SK-N-SH treated with all-trans-retinoic acid at 6 μM for 48 hours (cell line): ENCODE data around the gene NRIP1.

ENCODE experiments used
- ATAC-seq: fragments of 200-7000 bp; cut with Tn5 transposase; 3 replicates; pipeline ENCODE4 v1.9.1; 2020; ENCODE audit warnings: mild to moderate bottlenecking, moderate library complexity
- ARNTL ChIP-seq: fragments of 450-650 bp; formaldehyde crosslinking; IDR thresholded peaks from 2 replicates; pipeline ENCODE4 v1.5.0; 2020; ENCODE audit warnings: low read depth, mild to moderate bottlenecking, moderate library complexity, borderline replicate concordance
- CREB5 ChIP-seq: fragments of 250-450 bp; sonication (Bioruptor Pico); IDR thresholded peaks from 2 replicates; pipeline ENCODE4 v1.5.1; 2020; ENCODE audit warnings: low read depth, mild to moderate bottlenecking, moderate library complexity
- CSDC2 ChIP-seq: fragments of 250-450 bp; sonication (Bioruptor Pico); IDR thresholded peaks from 2 replicates; pipeline ENCODE4 v1.5.0; 2020; ENCODE audit warnings: mild to moderate bottlenecking, moderate library complexity
- ESRRG ChIP-seq: fragments of 250-450 bp; sonication (Bioruptor Pico); IDR thresholded peaks from 2 replicates; pipeline ENCODE4 v1.6.1; 2021; ENCODE audit warnings: mild to moderate bottlenecking
- GLIS3 ChIP-seq: fragments of 250-450 bp; sonication (Bioruptor Pico); IDR thresholded peaks from 2 replicates; pipeline ENCODE4 v1.5.0; 2020; ENCODE audit warnings: mild to moderate bottlenecking, moderate library complexity
- ISL1 ChIP-seq: fragments of 250-450 bp; sonication (Bioruptor Pico); IDR thresholded peaks from 2 replicates; pipeline ENCODE4 v2.1.2; 2022; ENCODE audit warnings: mild to moderate bottlenecking, moderate library complexity
- OSR1 ChIP-seq: fragments of 250-450 bp; sonication (Bioruptor Pico); IDR thresholded peaks from 2 replicates; pipeline ENCODE4 v1.8.0; 2022; ENCODE audit warnings: moderate library complexity, mild to moderate bottlenecking, inconsistent platforms
- POU6F1 ChIP-seq: fragments of 250-450 bp; sonication (Bioruptor Pico); IDR thresholded peaks from 2 replicates; pipeline ENCODE4 v1.8.0; 2021; ENCODE audit warnings: low read depth, mild to moderate bottlenecking, moderate library complexity, borderline replicate concordance
- PPARA ChIP-seq: fragments of 250-450 bp; sonication (Bioruptor Pico); IDR thresholded peaks from 2 replicates; pipeline ENCODE4 v1.5.0; 2020; ENCODE audit warnings: mild to moderate bottlenecking, borderline replicate concordance
- RARB ChIP-seq: fragments of 250-450 bp; sonication (Bioruptor Pico); IDR thresholded peaks from 2 replicates; pipeline ENCODE4 v1.8.0; 2021; ENCODE audit warnings: mild to moderate bottlenecking, moderate library complexity
- SNAI2 ChIP-seq: fragments of 250-450 bp; sonication (Bioruptor Pico); IDR thresholded peaks from 2 replicates; pipeline ENCODE4 v1.5.0; 2020; ENCODE audit warnings: mild to moderate bottlenecking, moderate library complexity
- TCF4 ChIP-seq: fragments of 250-450 bp; sonication (Bioruptor Pico); IDR thresholded peaks from 2 replicates; pipeline ENCODE4 v1.8.0; 2021; ENCODE audit warnings: mild to moderate bottlenecking, moderate library complexity, borderline replicate concordance
- TOX ChIP-seq: fragments of 250-450 bp; sonication (Bioruptor Pico); IDR thresholded peaks from 2 replicates; pipeline ENCODE4 v1.8.0; 2021; ENCODE audit warnings: mild to moderate bottlenecking, moderate library complexity, borderline replicate concordance
- TSHZ2 ChIP-seq: fragments of 250-450 bp; sonication (Bioruptor Pico); IDR thresholded peaks from 2 replicates; pipeline ENCODE4 v1.5.0; 2020; ENCODE audit warnings: mild to moderate bottlenecking, moderate library complexity
- ZC3H10 ChIP-seq: fragments of 250-450 bp; sonication (Bioruptor Pico); IDR thresholded peaks from 2 replicates; pipeline ENCODE4 v1.5.1; 2021; ENCODE audit warnings: mild to moderate bottlenecking, moderate library complexity
- ZFP3 ChIP-seq: fragments of 250-450 bp; sonication (Bioruptor Pico); IDR thresholded peaks from 2 replicates; pipeline ENCODE4 v1.5.0; 2020; ENCODE audit warnings: mild to moderate bottlenecking, moderate library complexity
- ZFP30 ChIP-seq: fragments of 450-650 bp; formaldehyde crosslinking; IDR thresholded peaks from 2 replicates; pipeline ENCODE4 v1.5.0; 2022; ENCODE audit warnings: mild to moderate bottlenecking, moderate library complexity
- ZNF565 ChIP-seq: fragments of 450-650 bp; formaldehyde crosslinking; conservative IDR thresholded peaks from 2 replicates; pipeline ENCODE4 v1.5.0; 2020; ENCODE audit warnings: low read depth, mild to moderate bottlenecking, moderate library complexity
- ZNF70 ChIP-seq: fragments of 450-650 bp; formaldehyde crosslinking; IDR thresholded peaks from 2 replicates; pipeline ENCODE4 v1.5.0; 2020; ENCODE audit warnings: mild to moderate bottlenecking, moderate library complexity
- ZNF8 ChIP-seq: fragments of 450-650 bp; formaldehyde crosslinking; IDR thresholded peaks from 2 replicates; pipeline ENCODE4 v1.5.0; 2020; ENCODE audit warnings: mild to moderate bottlenecking, moderate library complexity
- TF ChIP-seq, protein P1 (sequence below): fragments of 250-450 bp; sonication (Bioruptor Pico); IDR thresholded peaks from 2 replicates; pipeline ENCODE4 v1.5.1; 2021; ENCODE audit warnings: mild to moderate bottlenecking, moderate library complexity

NRIP1 gene

GRCh38 chr21:15096146-15096545, 31.3 kb upstream of the NRIP1 start (continued):
- TF ChIP-seq CSDC2 (CRISPR knock-in tag) = no peak
- no peak for TF ChIP-seq ZNF8 (CRISPR knock-in tag)
- TF ChIP-seq GLIS3 (CRISPR knock-in tag) = no peak

GRCh38 chr21:15095326-15095725, 30.5 kb upstream of the NRIP1 start:
- TF ChIP-seq, protein P1, sequence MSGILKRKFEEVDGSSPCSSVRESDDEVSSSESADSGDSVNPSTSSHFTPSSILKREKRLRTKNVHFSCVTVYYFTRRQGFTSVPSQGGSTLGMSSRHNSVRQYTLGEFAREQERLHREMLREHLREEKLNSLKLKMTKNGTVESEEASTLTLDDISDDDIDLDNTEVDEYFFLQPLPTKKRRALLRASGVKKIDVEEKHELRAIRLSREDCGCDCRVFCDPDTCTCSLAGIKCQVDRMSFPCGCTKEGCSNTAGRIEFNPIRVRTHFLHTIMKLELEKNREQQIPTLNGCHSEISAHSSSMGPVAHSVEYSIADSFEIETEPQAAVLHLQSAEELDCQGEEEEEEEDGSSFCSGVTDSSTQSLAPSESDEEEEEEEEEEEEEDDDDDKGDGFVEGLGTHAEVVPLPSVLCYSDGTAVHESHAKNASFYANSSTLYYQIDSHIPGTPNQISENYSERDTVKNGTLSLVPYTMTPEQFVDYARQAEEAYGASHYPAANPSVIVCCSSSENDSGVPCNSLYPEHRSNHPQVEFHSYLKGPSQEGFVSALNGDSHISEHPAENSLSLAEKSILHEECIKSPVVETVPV (CRISPR knock-in tag) = no peak
- TF ChIP-seq OSR1 (CRISPR knock-in tag) = no peak
- TF ChIP-seq CREB5 (CRISPR knock-in tag) = no peak
- TF ChIP-seq ZNF565 (CRISPR knock-in tag) = no peak
- TF ChIP-seq GLIS3 (CRISPR knock-in tag) = no peak
- no peak for TF ChIP-seq TOX
- no peak for ATAC-seq

DNA sequence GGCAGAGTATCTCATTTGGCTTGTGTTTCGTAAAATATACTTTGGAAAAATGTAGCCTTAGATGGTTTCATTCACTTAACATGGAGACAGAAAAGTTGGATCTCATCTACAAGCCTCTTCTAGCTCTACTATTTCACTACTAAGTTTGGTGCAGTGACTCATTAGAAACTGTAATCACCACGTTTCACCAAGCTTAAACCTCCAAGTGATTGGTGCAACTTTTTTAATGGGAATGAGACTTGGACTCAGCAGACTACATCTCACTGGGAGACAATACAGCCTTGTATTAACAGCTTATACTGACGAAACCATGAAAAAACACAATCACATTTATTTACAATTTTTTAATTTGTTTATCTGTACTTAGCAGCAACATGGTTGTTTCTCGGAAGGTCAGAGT, 29.9 kb upstream of the NRIP1 start:
- ATAC-seq = no peak
- TF ChIP-seq PPARA (CRISPR knock-in tag) (no peak), ESRRG (CRISPR knock-in tag) (no peak), ZNF70 (CRISPR knock-in tag) (no peak), TSHZ2 (CRISPR knock-in tag) (no peak), OSR1 (CRISPR knock-in tag) (no peak)

- ATAC-seq = no peak
- TF ChIP-seq ZC3H10 (CRISPR knock-in tag) (no peak), ZNF8 (CRISPR knock-in tag) (no peak), ARNTL (no peak), CREB5 (CRISPR knock-in tag) (no peak), TCF4 (CRISPR knock-in tag) (no peak), RARB (CRISPR knock-in tag) (no peak), ISL1 (no peak), ZNF565 (CRISPR knock-in tag) (no peak), POU6F1 (CRISPR knock-in tag) (no peak), ZFP30 (CRISPR knock-in tag) (no peak), ESRRG (CRISPR knock-in tag) (no peak), ZFP3 (CRISPR knock-in tag) (no peak), OSR1 (CRISPR knock-in tag) (no peak), TOX (no peak), SNAI2 (CRISPR knock-in tag) (no peak), CSDC2 (CRISPR knock-in tag) (no peak)
- TF ChIP-seq, protein P1 (CRISPR knock-in tag) = no peak
Measured at GRCh38 chr21:15093216-15093615, 28.4 kb upstream of the NRIP1 start.
